Urinary bladder (tissue), 4 donors: ENCODE data around the gene NREP. TPM values are rescaled to one million over a fixed set of nuclear protein-coding genes. Genes with fewer than 3 reads are reported as not detected.

Experiments
- DNase-seq: peaks from one replicate; pipeline ENCODE4 v3.0.0-alpha.2; 2015; ENCODE audit errors: extremely low spot score
- H3K27ac ChIP-seq: one replicate; pipeline ENCODE4 v1.5.1; 2013; ENCODE audit warnings: low read depth, mild to moderate bottlenecking, moderate library complexity
- H3K36me3 ChIP-seq: one replicate; pipeline ENCODE4 v1.6.1; 2013; ENCODE audit warnings: mild to moderate bottlenecking, moderate library complexity; ENCODE audit not compliant: insufficient read depth
- H3K4me1 ChIP-seq: one replicate; pipeline ENCODE4 v1.6.1; 2013; ENCODE audit warnings: mild to moderate bottlenecking, moderate library complexity; ENCODE audit not compliant: insufficient read depth
- H3K4me3 ChIP-seq: one replicate; pipeline ENCODE4 v1.5.1; 2013; ENCODE audit warnings: low read depth, low read length
- WGBS: extraction: QIAGEN DNeasy Blood & Tissue Kit; methylation state at CpG from one replicate; pipeline ENCODE4 v1.1.7; 2013; 5-methylcytosine and 5-hydroxymethylcytosine counted together
- polyA plus RNA-seq: library from polyadenylated mRNA; stranded (reverse); fragments of 200-250 nt; gene quantifications from one replicate; pipeline ENCODE4 v1.2.3, GENCODE V29; 2013
- total RNA-seq: library from RNA; depleted of rRNA; stranded (reverse); fragments of >200 nt; gene quantifications from one replicate; pipeline ENCODE4 v1.2.3, GENCODE V29; 2014
- donor health status: healthy with polysubstance abuse.
- donor health status: healthy.

The NREP gene
- total and polyA plus RNA-seq, 2 donors: 24.6 to 372 TPM

- no peak overlapping the region for H3K27ac ChIP-seq
- no peak overlapping the region for H3K4me3 ChIP-seq
- no peaks in the 10 kb centered on the region for H3K4me1 ChIP-seq
- DNase-seq: no peak
- WGBS: 83% methylated on average over 3 of the region's 3 CpGs
- no peaks in the 10 kb centered on the region for H3K36me3 ChIP-seq
These were observed 22.4 kb upstream of the NREP start for GRCh38 chr5:111779260-111779921.

- Histone ChIP-seq H3K4me3 (no peak overlapping the region), H3K4me1 (no peaks in the 10 kb centered on the region), H3K27ac (no peak overlapping the region), H3K36me3 (no peaks in the 10 kb centered on the region)
- 77% methylated on average over 6 of the region's 6 CpGs for WGBS
- DNase-seq: no peak
These were observed 20.2 kb upstream of the NREP start for GRCh38 chr5:111776913-111777781.

DNA sequence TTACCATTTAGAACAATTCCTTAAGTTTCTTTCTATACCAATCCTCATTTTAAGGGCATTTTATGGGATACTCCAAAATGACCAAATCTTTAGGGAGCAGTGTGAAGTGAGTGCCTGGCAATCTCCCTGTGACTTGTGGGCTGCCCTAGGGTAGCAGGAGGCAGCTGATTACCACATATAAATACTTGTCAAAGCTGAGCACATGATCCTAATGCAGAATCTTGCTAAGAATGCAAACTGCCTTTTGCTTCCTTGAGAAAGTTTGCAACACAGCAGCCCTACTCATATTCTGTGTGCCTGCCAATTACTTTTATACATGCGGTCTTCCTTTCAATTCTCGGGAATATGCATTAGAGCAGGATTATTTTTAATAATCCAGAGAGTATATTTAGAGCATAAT is 18.2 kb upstream of the NREP start:
- WGBS: 62% methylated on average over 2 of the region's 2 CpGs

GRCh38 chr5:111774525-111774924 is 17.5 kb upstream of the NREP start:
- WGBS: 15% methylated on average over 4 of the region's 4 CpGs
- no peak for DNase-seq
- H3K36me3 ChIP-seq: no peaks in the 10 kb centered on the region
- H3K27ac ChIP-seq: no peak overlapping the region
- H3K4me1 ChIP-seq: no peaks in the 10 kb centered on the region
- no peak overlapping the region for H3K4me3 ChIP-seq

More for the DNA sequence above, 18.2 kb upstream of the NREP start:
- no peaks in the 10 kb centered on the region for H3K36me3 ChIP-seq
- no peak for DNase-seq
- H3K4me3 ChIP-seq: no peak overlapping the region
- no peaks in the 10 kb centered on the region for H3K4me1 ChIP-seq
- no peak overlapping the region for H3K27ac ChIP-seq

DNA sequence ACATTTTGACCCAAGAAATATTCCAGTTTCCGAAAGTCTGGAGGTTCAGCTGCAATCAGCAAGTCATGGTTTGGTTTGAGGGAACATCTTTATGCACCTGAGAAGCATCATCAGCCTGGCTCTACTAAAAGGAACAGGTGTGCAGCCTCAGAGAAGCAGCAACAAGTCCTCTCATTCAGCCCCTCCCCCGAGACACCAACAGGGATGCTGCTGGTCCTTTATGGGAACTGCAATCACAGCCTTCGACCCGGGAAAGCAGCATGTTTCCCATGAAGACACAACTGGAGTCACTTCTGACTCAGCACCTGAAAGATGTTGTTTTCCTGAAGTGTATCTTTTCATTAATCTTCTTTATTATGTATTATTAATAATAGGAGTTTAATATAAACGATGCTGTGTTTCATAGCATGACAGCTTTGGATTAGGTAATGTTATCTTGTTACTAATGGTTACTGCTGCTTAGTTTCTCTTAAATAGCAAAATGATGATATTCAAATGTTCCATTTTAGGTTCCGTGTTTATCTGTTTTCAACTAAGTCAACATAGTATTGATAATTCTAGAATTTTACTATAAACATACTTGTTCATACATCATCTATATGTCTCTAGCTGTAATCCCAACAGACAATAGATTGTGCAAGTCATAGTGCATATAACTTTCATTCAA is 15.6 kb upstream of the NREP start:
- no peak for DNase-seq
- Histone ChIP-seq H3K36me3 (no peaks in the 10 kb centered on the region), H3K27ac (no peak overlapping the region), H3K4me1 (no peaks in the 10 kb centered on the region), H3K4me3 (no peak overlapping the region)
- WGBS: 59% methylated on average over 6 of the region's 6 CpGs

DNA sequence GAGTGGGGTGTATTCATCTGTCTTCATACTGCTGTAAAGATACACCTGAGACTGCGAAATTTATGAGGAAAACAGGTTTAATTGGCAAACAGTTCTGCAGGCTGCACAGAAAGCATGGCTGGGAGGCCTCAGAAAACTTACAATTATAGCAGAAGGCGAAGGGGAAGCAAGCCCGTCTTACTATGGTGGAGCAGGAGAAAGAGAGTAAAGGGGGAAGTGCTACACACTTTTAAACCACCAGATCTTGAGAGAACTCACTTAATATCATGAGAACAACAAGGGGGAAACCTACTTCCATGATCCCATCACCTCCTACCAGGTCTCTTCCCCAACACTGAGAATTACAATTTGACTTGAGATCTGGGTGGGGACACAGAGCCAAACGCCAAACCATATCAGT is 12.5 kb upstream of the NREP start:
- no peak overlapping the region for H3K27ac ChIP-seq
- no peak for DNase-seq
- H3K4me1 ChIP-seq: no peaks in the 10 kb centered on the region
- H3K36me3 ChIP-seq: no peaks in the 10 kb centered on the region
- 90% methylated on average over 4 of the region's 4 CpGs for WGBS
- H3K4me3 ChIP-seq: no peak overlapping the region

DNA sequence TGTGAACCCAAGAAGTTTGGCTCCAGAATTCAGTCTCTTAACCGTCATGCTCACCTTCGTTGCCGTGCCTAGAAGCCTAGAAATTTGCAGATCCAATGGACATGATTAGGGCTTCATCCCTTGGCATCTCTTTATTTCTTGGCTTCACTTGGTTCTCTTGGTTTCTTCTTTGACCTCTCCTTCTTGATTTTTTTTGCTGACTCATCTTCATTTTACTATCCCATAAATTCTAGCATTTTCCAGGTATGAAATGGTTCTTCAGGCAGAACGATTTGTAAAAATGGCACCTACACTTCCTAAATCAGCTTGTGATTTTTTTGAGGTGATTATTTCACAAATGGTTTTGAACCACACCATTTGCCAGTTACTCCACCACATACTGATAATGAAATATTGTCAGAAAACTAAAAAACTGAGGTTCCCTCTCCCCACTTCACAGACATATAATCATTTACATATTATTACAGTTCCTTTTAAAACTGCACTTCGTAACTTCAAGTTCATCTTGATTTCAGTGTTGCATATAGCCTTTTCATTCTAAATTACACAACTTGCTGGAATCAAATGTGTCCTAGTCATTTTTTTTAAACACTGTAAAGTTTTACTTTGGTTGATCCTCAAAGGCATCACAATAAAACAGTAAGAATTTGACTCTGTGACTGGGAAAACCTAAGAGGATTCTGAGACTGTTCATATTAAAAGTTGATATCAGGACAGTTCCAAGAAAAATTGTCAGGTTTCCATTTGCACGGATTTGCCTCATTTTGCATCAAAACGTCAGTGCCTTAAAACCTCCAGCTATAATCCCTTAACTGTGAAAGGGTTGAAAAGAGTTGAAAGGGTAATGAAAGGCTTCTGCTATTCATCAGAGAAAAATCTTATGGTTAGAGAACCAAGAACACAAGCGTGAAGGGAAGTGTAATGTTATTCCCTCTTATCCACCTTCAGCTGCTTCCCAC is 8.9 kb upstream of the NREP start:
- no peaks in the 10 kb centered on the region for H3K36me3 ChIP-seq
- no peak overlapping the region for H3K4me3 ChIP-seq
- H3K4me1 ChIP-seq: no peaks in the 10 kb centered on the region
- DNase-seq: no peak
- no peak overlapping the region for H3K27ac ChIP-seq
- WGBS: 84% methylated on average over 8 of the region's 8 CpGs

DNA sequence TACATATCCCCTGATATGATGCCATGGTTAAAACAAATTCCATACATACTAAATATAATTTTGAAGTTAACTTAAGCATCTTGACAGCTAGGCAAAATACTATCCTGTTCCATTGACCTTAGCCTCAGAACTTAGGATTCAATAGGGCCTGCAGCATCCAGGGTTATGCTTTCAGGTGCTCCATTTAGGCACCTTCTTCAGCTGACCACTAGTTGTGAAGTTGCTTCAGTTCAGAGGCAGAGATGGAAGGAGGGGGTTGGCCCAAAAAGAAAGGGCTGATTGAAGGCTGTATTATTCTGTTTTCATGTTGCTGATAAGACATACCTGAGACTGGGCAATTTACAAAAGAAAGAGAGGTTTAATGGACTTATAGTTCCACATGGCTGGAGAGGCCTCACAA is 7.0 kb upstream of the NREP start:
- Histone ChIP-seq H3K4me1 (no peaks in the 10 kb centered on the region), H3K36me3 (no peaks in the 10 kb centered on the region)

DNA sequence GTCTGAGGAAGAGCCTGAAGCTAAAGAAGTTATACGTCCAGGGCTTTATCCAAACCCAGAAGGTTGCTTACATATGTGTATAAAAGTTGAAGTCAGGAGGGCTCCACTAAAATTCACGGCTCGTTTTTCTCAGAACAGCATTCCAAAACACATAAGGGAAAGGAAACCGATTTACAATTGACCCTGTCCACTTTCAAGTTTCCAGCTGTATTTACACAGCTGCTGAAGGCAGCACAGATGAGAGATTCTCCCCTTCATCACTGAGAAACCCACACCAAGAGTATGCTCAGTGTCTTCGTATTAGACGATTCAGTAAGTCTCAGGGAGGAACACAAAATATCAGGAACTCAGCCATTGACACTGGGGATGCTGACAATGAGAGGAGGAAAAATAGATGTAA is 5.9 kb upstream of the NREP start:
- Histone ChIP-seq H3K4me3 (no peak overlapping the region), H3K27ac (no peak overlapping the region), H3K4me1 (no peaks in the 10 kb centered on the region), H3K36me3 (no peaks in the 10 kb centered on the region)
- DNase-seq: no peak
- 53% methylated on average over 6 of the region's 6 CpGs for WGBS

More for the DNA sequence above, 7.0 kb upstream of the NREP start:
- DNase-seq: no peak
- no peak overlapping the region for H3K4me3 ChIP-seq
- no peak overlapping the region for H3K27ac ChIP-seq

DNA sequence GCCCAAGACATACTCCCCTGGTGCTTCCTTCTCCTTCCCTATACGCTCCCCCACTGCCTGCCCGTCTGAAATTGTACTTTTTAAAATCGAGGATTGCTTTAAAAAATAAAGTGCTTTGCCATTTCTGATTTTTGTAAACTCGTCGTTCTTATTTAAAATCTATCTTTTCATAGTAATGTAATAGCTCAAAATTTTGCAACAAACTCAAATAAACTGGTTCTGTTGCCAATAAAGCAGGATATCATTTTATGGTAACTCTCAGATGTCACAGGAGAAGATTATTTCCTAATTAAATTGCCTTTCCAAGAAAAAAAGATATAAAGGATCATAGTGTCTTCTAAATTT is 1.3 kb upstream of the NREP start:
- H3K4me1 ChIP-seq: no peaks in the 10 kb centered on the region
- H3K4me3 ChIP-seq: peak overlapping the region; percentile 71
- 4% methylated on average over 5 of the region's 5 CpGs for WGBS
- H3K36me3 ChIP-seq: no peaks in the 10 kb centered on the region
- H3K27ac ChIP-seq: peak overlapping the region; percentile 73
- no peak for DNase-seq

DNA sequence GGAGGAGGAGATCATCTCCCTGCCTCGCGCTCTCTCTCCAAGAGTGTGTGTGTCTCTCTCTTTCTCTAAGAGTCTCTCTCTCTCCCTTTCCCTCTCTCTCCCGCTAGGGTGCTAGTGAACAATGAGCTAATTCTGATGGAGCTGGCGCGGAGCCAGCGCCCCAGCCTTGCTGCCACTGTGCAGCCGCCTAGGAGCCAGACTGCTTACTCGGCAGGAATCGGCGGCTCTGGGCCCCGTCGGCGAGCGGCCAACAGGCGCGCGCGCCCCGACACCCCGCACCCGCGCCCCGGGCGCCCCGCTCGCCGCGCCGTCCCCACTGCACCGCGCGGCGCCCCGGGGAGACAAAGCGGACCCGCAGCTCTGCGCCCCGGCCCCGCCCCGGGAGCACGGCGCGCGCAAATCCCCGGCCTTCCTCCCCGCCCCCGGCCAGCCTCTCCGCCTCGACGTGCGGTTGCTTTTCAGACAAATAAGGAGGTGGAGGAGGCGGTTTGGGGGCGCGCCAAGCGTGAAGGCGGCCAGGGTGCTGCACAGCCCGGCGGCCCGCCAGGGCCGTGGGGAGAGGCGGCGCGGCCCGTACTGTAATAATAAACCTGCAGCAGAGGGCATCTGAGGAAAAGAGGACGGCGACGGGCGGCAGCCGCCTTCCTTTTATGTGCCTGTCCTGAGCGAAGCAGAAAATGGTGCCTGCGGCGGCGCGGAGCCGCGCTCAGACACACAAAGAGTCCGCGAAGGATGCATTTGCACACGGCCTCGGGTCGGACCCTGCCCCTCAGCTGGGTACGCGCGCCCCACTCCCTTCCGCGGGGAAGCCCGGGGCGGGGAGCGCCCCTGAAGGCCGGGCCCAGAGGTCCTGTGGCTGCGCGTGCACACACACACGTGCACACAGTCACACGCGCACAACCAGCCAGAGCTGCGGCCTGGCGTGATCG is 625 bp upstream of the NREP start:
- WGBS: under 1% methylated on average over 98 of the region's 98 CpGs
- Histone ChIP-seq H3K4me3 (peak overlapping the region; percentile 71), H3K27ac (peak overlapping the region; percentile 73), H3K4me1 (no peaks in the 10 kb centered on the region), H3K36me3 (no peaks in the 10 kb centered on the region)
- DNase-seq: peak; percentile 92

DNA sequence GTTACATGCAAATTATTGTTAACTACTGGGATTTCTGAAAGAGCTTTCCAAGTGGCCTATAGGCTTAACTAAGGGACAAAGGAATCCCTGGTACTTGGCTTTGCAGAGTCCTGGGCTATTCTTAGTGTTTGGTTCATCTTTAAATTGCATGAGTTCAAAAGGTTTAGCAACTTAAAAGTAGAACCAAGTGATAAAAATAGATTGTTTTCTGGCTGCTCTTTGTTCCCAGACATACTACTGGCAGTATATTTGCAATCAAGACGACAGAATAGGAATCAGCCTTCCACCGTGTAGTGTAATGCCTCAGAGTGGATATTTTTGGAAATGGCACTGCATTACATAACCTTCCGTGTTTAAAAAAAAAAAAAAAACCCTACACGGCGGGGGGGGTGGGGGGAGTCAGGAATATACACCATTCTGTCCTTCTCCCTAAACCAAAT is 1.0 kb downstream of the NREP start:
- WGBS: 1% methylated on average over 5 of the region's 5 CpGs
- Histone ChIP-seq H3K27ac (no peak overlapping the region), H3K4me3 (peak overlapping the region; percentile 14), H3K36me3 (no peaks in the 10 kb centered on the region), H3K4me1 (no peaks in the 10 kb centered on the region)
- no peak for DNase-seq
